Motor neuron (in vitro differentiated cells): ENCODE data around the gene ZNF814. TPM values are rescaled to one million over a fixed set of nuclear protein-coding genes. Genes with fewer than 3 reads are reported as not detected.
"Not testable (repeated sequence)": the region's sequence is repeated elsewhere in the genome, so short reads cannot be mapped to it uniquely, and the experiment has no call there.

Experiments
- ATAC-seq, 8 experiments: fragments of 200-7000 bp; cut with Tn5 transposase; replicated peaks in 6 of 8; 2 replicates each; pipeline ENCODE4 v1.8.0; 2021; ENCODE audit warnings: mild to moderate bottlenecking in 8 of 8, moderate library complexity in 8 of 8
- H3K27ac ChIP-seq, 2 donors: fragments of 250-450 bp; sonication (Bioruptor Pico); 2 replicates each; pipeline ENCODE4 v1.9.0; 2021; ENCODE audit warnings: antibody characterized with exemption in 2 of 2, mild to moderate bottlenecking in 2 of 2, moderate library complexity in 1 of 2
- H3K4me1 ChIP-seq, 2 donors: fragments of 250-450 bp; sonication (Bioruptor Pico); replicated peaks in 1 of 2; 2 replicates each; pipeline ENCODE4 v1.6.1; 2021; ENCODE audit warnings: antibody characterized with exemption in 2 of 2, mild to moderate bottlenecking in 2 of 2, moderate library complexity in 1 of 2
- H3K4me3 ChIP-seq, 5 donors: fragments of 250-450 bp; sonication (Bioruptor Pico); 2 replicates each; pipeline ENCODE4 v1.9.0; 2021; ENCODE audit warnings: antibody characterized with exemption in 5 of 5, mild to moderate bottlenecking in 5 of 5, moderate library complexity in 4 of 5
- WGBS, 10 experiments: fragments of 450-650 bp; shearing (Covaris generic); methylation state at CpG; one replicate each; pipeline ENCODE4 v1.0.0; 2022; 5-methylcytosine and 5-hydroxymethylcytosine counted together
- in situ Hi-C, 9 experiments: fragments of 400-800 bp; cut with MboI; loops; one replicate each; pipeline ENCODE4 v1.15.0; 2021; ENCODE audit warnings: low sequenced_read_pairs in 9 of 9, low pct_unique_long_range_greater_than_20kb in 2 of 9; ENCODE audit not compliant: unreplicated experiment in 9 of 9
- total RNA-seq, 8 experiments: library from RNA; unstranded; fragments of 300-600 nt; gene quantifications; 2 replicates each; pipeline versions ENCODE4 v1.2.3 to v1.2.4, GENCODE V29; 2022

ZNF814 gene
- total RNA-seq, 8 experiments from 2014 or later, result 14.4 to 81.5 (median 22.2) TPM

DNA sequence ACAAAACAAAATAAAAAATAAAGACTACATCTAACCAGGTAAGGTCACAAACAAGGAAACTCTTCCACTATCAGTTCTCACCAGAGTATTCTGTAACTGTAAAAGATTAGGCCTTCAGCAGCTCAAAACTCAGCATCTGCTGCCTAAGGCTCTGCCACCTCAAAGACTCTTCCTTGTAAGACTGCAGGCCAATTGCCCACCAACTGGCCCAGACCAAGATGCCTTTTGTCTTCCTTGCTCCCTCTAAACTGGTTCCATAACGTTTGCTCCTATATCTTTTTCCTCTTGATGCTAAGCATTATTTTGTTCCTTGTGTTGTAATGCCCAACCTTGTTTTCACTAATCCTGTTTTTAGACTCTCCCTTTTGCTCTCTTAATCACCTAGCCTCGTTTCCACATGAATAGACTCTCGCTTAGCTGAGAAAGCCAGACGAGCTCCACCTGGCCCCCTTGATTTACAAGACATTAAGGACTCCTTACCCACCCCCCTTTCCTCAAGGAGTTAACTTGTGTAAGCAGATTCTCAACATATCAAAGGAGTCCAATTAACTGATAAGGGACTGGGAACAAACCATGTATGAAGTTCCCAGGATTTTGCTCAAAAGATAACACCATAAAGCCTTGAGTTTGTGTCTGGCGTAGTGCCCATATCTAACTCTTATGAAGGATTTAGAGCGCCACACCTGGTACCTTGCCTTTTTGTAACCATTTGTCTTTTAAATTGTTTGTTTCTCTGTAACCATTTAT lies 1.5 kb downstream of the ZNF814 start:
- peak overlapping the region; percentile 56 to 98 (median 86) for H3K4me3 ChIP-seq
- in situ Hi-C loops, result no loop called here
- WGBS, 10 experiments, result 1 to 36% (median 15%) methylated on average over 2 to 6 of the region's 6 CpGs
- peaks cover 7 to 11% of the 10 kb centered on the region in 2 donors for H3K4me1 ChIP-seq
- no peak for ATAC-seq
- no peak overlapping the region for H3K27ac ChIP-seq

DNA sequence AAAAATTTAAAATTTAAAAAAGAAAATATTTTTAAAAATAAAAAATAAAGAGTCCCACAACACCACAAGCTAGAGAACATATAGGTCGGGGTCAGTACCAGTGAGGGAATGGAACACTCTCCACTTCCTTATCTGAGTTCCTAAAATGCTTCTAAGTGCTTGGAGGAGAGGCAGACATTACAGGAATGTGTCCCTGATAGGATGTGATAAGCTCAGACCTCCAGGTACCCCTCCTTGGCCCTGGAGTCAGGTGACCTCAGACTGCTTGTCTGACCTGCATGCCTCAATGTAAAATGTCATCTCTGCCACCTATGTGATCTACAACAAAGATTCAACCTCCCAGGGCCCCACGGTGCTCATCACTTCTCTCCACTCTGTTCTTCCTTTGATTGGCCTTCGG lies 2.8 kb downstream of the ZNF814 start:
- H3K4me1 ChIP-seq, result peaks cover 7 to 11% of the 10 kb centered on the region in 2 donors
- no peak overlapping the region for H3K27ac ChIP-seq
- 81 to 100% (median 100%) methylated on average over 1 to 3 of the region's 3 CpGs; no CpG with 5 or more reads in 2 of the 10 experiments for WGBS, 10 experiments
- in situ Hi-C loops, result no loop called here
- ATAC-seq, result no peak
- no peak overlapping the region for H3K4me3 ChIP-seq

DNA sequence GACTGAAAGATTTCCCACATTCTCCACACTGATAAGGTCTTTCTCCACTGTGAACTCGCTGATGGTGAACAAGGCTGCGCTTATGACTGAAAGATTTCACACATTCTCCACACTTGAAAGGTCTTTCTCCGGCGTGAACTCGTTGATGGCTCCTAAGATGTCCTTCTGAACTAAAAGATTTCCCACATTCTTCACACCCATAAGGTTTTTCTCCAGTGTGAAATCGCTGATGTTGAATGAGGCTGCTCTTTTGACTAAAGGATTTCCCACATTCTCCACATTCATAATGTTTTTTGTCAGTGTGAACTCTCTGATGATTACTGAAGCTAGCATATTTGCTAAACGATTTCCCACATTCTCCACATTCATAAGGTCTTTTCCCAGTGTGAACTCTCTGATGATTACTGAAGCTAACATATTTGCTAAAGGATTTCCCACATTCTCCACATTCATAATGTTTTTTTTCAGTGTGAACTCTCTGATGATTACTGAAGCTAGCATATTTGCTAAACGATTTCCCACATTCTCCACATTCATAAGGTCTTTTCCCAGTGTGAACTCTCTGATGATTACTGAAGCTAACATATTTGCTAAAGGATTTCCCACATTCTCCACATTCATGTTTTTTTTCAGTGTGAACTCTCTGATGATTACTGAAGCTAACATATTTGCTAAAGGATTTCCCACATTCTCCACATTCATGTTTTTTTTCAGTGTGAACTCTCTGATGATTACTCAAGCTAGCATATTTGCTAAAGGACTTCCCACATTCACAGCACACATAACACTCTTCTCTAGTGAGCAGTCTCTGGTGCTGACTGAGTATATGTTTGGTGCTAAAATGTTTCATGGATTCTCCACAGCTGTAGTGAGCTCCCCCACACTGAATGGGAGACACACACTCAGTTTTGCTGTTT lies 14.7 kb downstream of the ZNF814 start:
- H3K27ac ChIP-seq, H3K4me1 ChIP-seq, in situ Hi-C loops, ATAC-seq, H3K4me3 ChIP-seq: not testable (repeated sequence)
- WGBS, 10 experiments, result 70 to 100% (median 97%) methylated on average over 4 to 7 of the region's 8 CpGs; no CpG with 5 or more reads in 1 of the 10 experiments

DNA sequence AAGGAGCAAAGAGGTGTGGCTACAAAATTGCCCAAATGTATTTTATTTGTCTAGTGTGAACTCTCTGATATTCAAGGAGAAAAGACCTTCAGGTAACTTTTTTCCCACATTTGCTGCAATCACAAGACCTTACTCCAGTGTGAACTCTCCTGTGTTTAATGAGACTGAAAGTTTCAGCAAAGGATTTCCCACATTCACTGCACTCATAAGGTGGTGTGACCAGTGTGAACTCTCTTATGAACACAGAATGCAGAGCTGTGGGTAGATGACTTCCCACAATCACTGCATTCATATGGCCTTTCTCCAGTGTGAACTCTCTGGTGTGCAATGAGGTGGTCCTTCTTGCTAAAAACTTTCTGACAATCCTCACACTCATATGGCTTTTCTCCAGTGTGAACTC lies 16.4 kb downstream of the ZNF814 start:
- Histone ChIP-seq H3K4me1 (no peaks in the 10 kb centered on the region), H3K4me3 (no peak overlapping the region), H3K27ac (no peak overlapping the region)
- ATAC-seq, result no peak
- in situ Hi-C loops, result no loop called here

DNA sequence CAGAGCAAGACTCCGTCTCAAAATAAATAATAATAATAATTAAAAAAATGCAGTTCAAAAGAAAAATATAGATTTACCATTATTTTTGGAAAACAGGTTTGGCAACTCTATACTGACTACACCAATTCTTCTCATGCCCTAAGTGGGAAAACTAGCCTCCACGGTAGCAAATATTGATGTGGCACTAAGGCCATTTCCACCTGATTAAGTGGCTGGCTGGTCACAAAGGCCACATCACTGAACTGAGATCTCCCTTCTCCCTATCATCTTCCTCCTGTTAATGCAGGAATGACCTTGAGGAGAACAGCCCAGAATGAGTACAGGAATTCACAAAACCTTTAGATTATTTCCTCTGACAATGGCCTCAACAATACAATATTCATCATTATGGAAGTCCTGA lies 18.6 kb downstream of the ZNF814 start:
- 50 to 100% (median 86%) methylated on average over 1 to 2 of the region's 2 CpGs; no CpG with 5 or more reads in 4 of the 10 experiments for WGBS, 10 experiments
- Histone ChIP-seq H3K4me1 (no peaks in the 10 kb centered on the region), H3K4me3 (no peak overlapping the region), H3K27ac (no peak overlapping the region)
- ATAC-seq, result no peak
- in situ Hi-C loops, result no loop called here

DNA sequence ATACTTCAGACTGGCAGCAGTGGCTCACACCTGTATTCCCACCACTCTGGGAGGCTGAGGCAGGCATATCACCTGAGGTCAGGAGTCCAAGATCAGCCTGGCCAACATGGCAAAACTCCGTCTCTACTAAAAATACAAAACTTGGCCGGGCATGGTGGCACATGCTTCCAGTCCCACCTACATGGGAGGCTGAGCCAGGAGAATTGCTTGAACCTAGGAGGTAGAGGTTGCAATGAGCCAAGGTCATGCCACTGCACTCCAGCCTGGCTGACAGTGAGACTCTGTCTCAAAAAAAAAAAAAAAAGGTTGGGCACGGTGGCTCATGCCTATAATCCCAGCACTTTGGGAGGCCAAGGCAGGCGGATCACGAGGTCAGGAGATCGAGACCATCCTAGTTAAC lies 19.2 kb downstream of the ZNF814 start:
- H3K27ac ChIP-seq, H3K4me1 ChIP-seq, ATAC-seq, H3K4me3 ChIP-seq, in situ Hi-C loops: not testable (repeated sequence)
- WGBS, 10 experiments, result 93 to 100% (median 100%) methylated on average over 1 to 5 of the region's 6 CpGs; no CpG with 5 or more reads in 1 of the 10 experiments

DNA sequence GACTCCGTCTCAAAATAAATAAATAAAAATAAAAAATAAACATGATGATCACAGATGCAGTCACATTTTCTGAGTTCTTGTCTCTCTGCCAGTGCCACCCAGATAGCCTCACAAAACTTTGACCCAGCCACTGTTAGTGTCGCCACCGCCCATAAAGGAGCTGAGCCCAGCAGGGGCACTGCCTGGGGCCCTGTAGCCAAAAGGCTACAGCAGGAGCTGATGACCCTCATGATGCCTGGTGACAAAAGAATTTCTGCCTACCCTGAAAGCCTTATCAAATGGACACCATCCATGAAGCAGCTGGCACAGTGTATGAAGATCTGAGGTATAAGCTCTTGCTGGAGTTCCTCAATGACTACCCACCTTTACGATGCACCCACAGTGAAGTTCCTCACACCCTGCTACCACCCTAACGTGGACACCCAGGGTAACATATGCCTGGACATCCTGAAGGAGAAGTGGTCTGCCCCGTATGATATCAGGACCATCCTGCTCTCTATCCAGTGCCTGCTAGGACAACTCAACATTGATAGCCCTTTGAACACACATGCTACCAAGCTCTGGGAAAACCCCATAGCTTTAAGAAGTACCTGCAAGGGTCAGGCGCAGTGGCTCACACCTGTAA lies 20.9 kb downstream of the ZNF814 start:
- Histone ChIP-seq H3K4me3 (no peak overlapping the region), H3K27ac (no peak overlapping the region), H3K4me1 (no peaks in the 10 kb centered on the region)
- in situ Hi-C loops, result no loop called here
- 92 to 100% (median 100%) methylated on average over 1 to 4 of the region's 7 CpGs; no CpG with 5 or more reads in 4 of the 10 experiments for WGBS, 10 experiments
- peak in 3 of 8 experiments; percentile 22 to 31 (median 27) for ATAC-seq

DNA sequence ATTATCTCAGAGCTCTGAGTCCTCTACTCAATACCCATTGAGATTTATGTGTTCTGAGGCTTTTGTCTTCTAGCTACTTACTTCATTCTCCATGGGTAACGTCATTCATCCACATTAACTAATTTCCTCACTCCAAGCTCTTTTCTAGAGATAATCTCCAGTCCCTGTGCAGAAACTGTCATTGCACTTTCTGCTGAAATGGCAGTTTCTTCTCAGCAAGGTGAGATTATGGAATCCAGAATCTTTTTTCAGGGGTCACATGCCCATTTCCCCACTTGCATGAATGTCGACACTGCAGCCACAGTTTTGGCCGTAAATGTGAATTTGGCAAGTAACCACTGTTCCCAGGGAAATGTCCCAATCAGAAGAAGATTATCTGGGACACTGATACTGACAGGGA lies 26.5 kb downstream of the ZNF814 start:
- H3K4me3 ChIP-seq, H3K27ac ChIP-seq, ATAC-seq, H3K4me1 ChIP-seq, in situ Hi-C loops: not testable (repeated sequence)
- 100% methylated on average over 1 to 3 of the region's 3 CpGs; no CpG with 5 or more reads in 6 of the 10 experiments for WGBS, 10 experiments

DNA sequence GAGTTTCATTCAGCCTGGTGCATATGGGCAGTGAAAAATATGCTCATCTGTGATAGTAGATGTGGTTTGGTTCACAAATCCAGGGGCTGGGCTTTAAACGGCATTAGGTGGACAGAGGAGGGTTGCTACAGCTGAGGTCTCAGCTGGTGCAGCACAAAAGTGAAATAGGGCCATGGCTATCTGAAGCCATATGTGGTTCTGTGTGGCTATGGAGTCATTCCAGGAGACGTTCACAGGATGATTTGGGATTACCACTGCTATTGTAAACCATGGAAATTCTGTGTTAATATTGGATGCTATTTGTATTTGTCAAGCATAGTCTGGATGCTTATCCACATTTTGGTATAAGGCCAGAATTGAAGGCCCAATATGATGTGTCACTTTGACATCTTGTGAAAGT lies 34.7 kb downstream of the ZNF814 start:
- ATAC-seq, H3K27ac ChIP-seq, in situ Hi-C loops, H3K4me3 ChIP-seq: not testable (repeated sequence)
- H3K4me1 ChIP-seq, result peaks cover 10 to 13% of the 10 kb centered on the region in 2 donors
- no CpG with 5 or more reads among the region's 2 CpGs for WGBS, 10 experiments

DNA sequence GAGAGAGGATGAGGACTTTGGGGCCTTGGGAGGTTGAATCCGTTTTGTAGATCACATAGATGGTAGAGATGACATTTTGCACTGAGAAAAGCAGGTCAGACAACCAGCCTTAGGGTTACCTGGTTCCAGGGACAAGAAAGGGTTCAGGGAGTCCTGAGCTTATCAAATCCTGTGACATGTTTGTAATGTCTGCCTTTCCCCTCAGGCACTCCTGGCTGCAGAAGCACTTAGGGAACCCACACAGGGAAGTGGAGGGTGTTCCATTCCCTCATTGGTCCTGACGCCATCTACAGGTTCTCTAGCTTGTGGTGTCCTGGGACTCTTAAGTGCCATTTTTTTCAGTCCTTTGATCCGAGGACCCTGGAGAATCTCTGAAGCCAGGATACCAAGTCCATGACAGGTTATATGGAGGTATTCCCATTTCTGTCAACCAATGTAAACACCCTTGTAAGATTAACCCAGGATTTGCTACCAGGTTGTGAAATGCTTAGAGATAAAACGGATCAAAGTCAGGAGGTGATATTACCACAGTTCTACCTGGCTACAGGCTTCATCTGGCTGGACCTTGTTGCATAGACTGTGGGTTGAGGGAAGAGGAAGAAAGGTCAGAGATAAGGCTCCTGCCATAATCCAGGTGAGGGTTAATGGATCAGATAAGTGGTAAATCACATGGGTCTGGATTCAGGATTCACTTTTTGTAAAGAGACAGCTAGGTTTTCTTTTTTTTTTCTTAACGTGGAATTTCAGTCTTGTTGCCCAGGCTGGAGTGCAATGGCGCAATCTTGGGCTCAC lies 36.8 kb downstream of the ZNF814 start:
- 95 to 100% (median 100%) methylated on average over 1 to 3 of the region's 6 CpGs; no CpG with 5 or more reads in 4 of the 10 experiments for WGBS, 10 experiments
- peaks cover 10 to 13% of the 10 kb centered on the region in 2 donors for H3K4me1 ChIP-seq
- H3K27ac ChIP-seq, ATAC-seq, H3K4me3 ChIP-seq, in situ Hi-C loops: not testable (repeated sequence)

DNA sequence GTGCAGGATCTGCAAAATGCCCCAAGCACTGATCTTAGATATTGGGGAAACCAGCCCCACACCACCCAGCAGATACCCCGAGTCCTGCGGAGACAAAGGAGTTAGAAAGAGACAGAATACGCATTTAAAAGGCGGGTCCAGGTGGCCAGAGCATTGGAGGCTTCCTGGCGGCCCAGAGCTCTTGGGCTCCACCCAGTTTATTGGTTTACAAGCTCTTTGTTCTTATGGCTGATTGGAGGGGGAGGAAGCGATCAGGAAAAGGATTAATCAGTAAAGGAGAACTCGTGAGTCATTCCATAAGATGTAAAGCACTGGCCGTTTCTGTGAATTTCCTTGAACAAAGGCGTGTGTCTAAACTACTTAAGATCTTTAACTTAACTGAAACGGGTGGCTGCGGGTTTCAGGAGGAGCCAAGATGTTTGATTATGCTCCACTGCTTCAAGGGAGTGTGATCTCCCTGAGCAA lies 38.3 kb downstream of the ZNF814 start:
- peak overlapping the region; percentile 84 to 87 for H3K27ac ChIP-seq
- in situ Hi-C loops, result no loop called here
- peak in 3 of 8 experiments; percentile 2 to 18 (median 5) for ATAC-seq
- WGBS, 10 experiments, result 0 to 7% (median 0%) methylated on average over 3 to 10 of the region's 11 CpGs; no CpG with 5 or more reads in 3 of the 10 experiments
- H3K4me3 ChIP-seq, result peak overlapping the region; percentile 43 to 75 (median 55)
- H3K4me1 ChIP-seq, result peaks cover 10 to 13% of the 10 kb centered on the region in 2 donors
